HEK293 (cell line): ENCODE results near the gene TNNC1.

Experiments used
- CTCF ChIA-PET: fragments of 350-600 bp; formaldehyde crosslinking; extraction: SDS; loops from one replicate; lab custom pipeline; 2021; ENCODE audit warnings: antibody characterized with exemption; lab: Yijun Ruan, JAX
- POLR2A ChIA-PET: fragments of 300-600 bp; formaldehyde crosslinking; extraction: SDS; loops from one replicate; lab custom pipeline; 2020; ENCODE audit warnings: antibody characterized with exemption, inconsistent platforms; lab: Yijun Ruan, JAX
- H3K27ac ChIP-seq: fragments of 200-500 bp; sonication (Bioruptor generic); 2 replicates; pipeline ENCODE4 v1.5.1; 2014; ENCODE audit warnings: low read depth, low read length, control low read depth, inconsistent platforms; ENCODE audit errors: extremely low read depth
- H3K36me3 ChIP-seq, 2 experiments: fragments of 200-500 bp in 1 of 2; sonication (Bioruptor generic) in 1 of 2; 1 replicate in 1 of 2; 2 replicates in 1 of 2; pipeline ENCODE4 v1.5.1; 2014 to 2017; ENCODE audit warnings: inconsistent platforms in 2 of 2, low read length in 2 of 2; ENCODE audit not compliant: control insufficient read depth in 2 of 2, insufficient read depth in 1 of 2
- H3K4me1 ChIP-seq: fragments of 200-500 bp; sonication (Bioruptor generic); 2 replicates; pipeline ENCODE4 v1.5.1; 2014; ENCODE audit warnings: mild to moderate bottlenecking, low read length, inconsistent platforms; ENCODE audit not compliant: control insufficient read depth, insufficient read depth
- H3K4me3 ChIP-seq: 2 replicates; pipeline ENCODE4 v1.5.1; 2011; ENCODE audit warnings: low read depth, mild to moderate bottlenecking, control low read depth, low read length, moderate library complexity
- H3K9me3 ChIP-seq: fragments of 200-500 bp; sonication (Bioruptor generic); 2 replicates; pipeline ENCODE4 v1.5.1; 2014; ENCODE audit warnings: low read depth, low read length, inconsistent platforms; ENCODE audit not compliant: control insufficient read depth, insufficient read depth
- MYNN ChIP-seq: fragments of 450-650 bp; formaldehyde crosslinking; IDR thresholded peaks from 2 replicates; pipeline ENCODE4 v1.5.1; 2016; ENCODE audit warnings: missing biosample characterization, missing genetic modification characterization, borderline replicate concordance
- REST ChIP-seq: fragments of 450-650 bp; formaldehyde crosslinking; IDR thresholded peaks from 2 replicates; pipeline ENCODE4 v1.5.1; 2016; ENCODE audit warnings: missing biosample characterization, missing genetic modification characterization
- SP7 ChIP-seq: fragments of 450-650 bp; formaldehyde crosslinking; IDR thresholded peaks from 2 replicates; pipeline ENCODE4 v1.5.1; 2016; ENCODE audit warnings: missing biosample characterization, missing genetic modification characterization
- TRIM28 ChIP-seq: IDR thresholded peaks from 2 replicates; pipeline ENCODE4 v1.6.1; 2011; ENCODE audit warnings: low read length, control low read depth, borderline replicate concordance
- TSHZ1 ChIP-seq: fragments of 450-650 bp; formaldehyde crosslinking; IDR thresholded peaks from 2 replicates; pipeline ENCODE4 v1.5.1; 2016; ENCODE audit warnings: missing biosample characterization, missing genetic modification characterization, borderline replicate concordance
- ZBTB10 ChIP-seq: fragments of 450-650 bp; formaldehyde crosslinking; IDR thresholded peaks from 2 replicates; pipeline ENCODE4 v1.5.1; 2016; ENCODE audit warnings: missing biosample characterization, missing genetic modification characterization
- ZBTB21 ChIP-seq: fragments of 450-650 bp; formaldehyde crosslinking; IDR thresholded peaks from 2 replicates; pipeline ENCODE4 v1.5.1; 2017; ENCODE audit warnings: missing biosample characterization, missing genetic modification characterization
- ZFP41 ChIP-seq: fragments of 450-650 bp; formaldehyde crosslinking; IDR thresholded peaks from 2 replicates; pipeline ENCODE4 v1.5.1; 2016; ENCODE audit warnings: missing biosample characterization, missing genetic modification characterization, borderline replicate concordance
- ZNF114 ChIP-seq: fragments of 450-650 bp; formaldehyde crosslinking; IDR thresholded peaks from 2 replicates; pipeline ENCODE4 v1.5.0; 2017; ENCODE audit warnings: missing biosample characterization, missing genetic modification characterization
- ZNF121 ChIP-seq: fragments of 450-650 bp; formaldehyde crosslinking; IDR thresholded peaks from 2 replicates; pipeline ENCODE4 v1.5.1; 2016; ENCODE audit warnings: missing biosample characterization, missing genetic modification characterization
- ZNF133 ChIP-seq: fragments of 450-650 bp; formaldehyde crosslinking; IDR thresholded peaks from 2 replicates; pipeline ENCODE4 v1.5.1; 2016; ENCODE audit warnings: missing biosample characterization, missing genetic modification characterization
- ZNF16 ChIP-seq: fragments of 450-650 bp; formaldehyde crosslinking; IDR thresholded peaks from 2 replicates; pipeline ENCODE4 v1.5.1; 2016; ENCODE audit warnings: low read depth, missing biosample characterization, missing genetic modification characterization
- ZNF175 ChIP-seq: fragments of 450-650 bp; formaldehyde crosslinking; IDR thresholded peaks from 2 replicates; pipeline ENCODE4 v1.5.1; 2016; ENCODE audit warnings: missing biosample characterization, missing genetic modification characterization
- ZNF214 ChIP-seq: fragments of 450-650 bp; formaldehyde crosslinking; IDR thresholded peaks from 2 replicates; pipeline ENCODE4 v1.5.1; 2017; ENCODE audit warnings: missing biosample characterization, mild to moderate bottlenecking, missing genetic modification characterization, borderline replicate concordance
- ZNF274 ChIP-seq, 2 experiments: fragments of 200-500 bp in 1 of 2; fragments of 450-650 bp in 1 of 2; sonication (Bioruptor generic) in 1 of 2; formaldehyde crosslinking in 1 of 2; IDR thresholded peaks; 2 replicates each; pipeline versions ENCODE4 v1.5.1 to v1.6.1; 2014 to 2016; ENCODE audit warnings: borderline replicate concordance in 1 of 2, inconsistent platforms in 1 of 2, low read length in 1 of 2, missing biosample characterization in 1 of 2, missing genetic modification characterization in 1 of 2
- ZNF433 ChIP-seq: fragments of 450-650 bp; formaldehyde crosslinking; IDR thresholded peaks from 2 replicates; pipeline ENCODE4 v1.5.1; 2016; ENCODE audit warnings: missing biosample characterization, missing genetic modification characterization, low read depth
- ZNF48 ChIP-seq: fragments of 450-650 bp; formaldehyde crosslinking; IDR thresholded peaks from 2 replicates; pipeline ENCODE4 v1.5.1; 2016; ENCODE audit warnings: missing biosample characterization, missing genetic modification characterization
- ZNF529 ChIP-seq: fragments of 450-650 bp; formaldehyde crosslinking; IDR thresholded peaks from 2 replicates; pipeline ENCODE4 v1.5.1; 2017; ENCODE audit warnings: missing genetic modification characterization, missing biosample characterization; ENCODE audit not compliant: insufficient replicate concordance
- ZNF558 ChIP-seq: fragments of 450-650 bp; formaldehyde crosslinking; IDR thresholded peaks from 2 replicates; pipeline ENCODE4 v1.5.1; 2016; ENCODE audit warnings: missing biosample characterization, missing genetic modification characterization
- ZNF580 ChIP-seq: fragments of 450-650 bp; formaldehyde crosslinking; IDR thresholded peaks from 2 replicates; pipeline ENCODE4 v1.5.1; 2016; ENCODE audit warnings: missing biosample characterization, missing genetic modification characterization
- ZNF621 ChIP-seq: fragments of 450-650 bp; formaldehyde crosslinking; IDR thresholded peaks from 2 replicates; pipeline ENCODE4 v1.5.1; 2017; ENCODE audit warnings: missing biosample characterization, missing genetic modification characterization
- ZXDB ChIP-seq: fragments of 450-650 bp; formaldehyde crosslinking; IDR thresholded peaks from 2 replicates; pipeline ENCODE4 v1.5.1; 2016; ENCODE audit warnings: missing biosample characterization, missing genetic modification characterization

Gene TNNC1

GRCh38 chr3:52479877-52480575 is 26.2 kb upstream of the TNNC1 start:
- CTCF ChIA-PET = interaction anchor here (0.9 kb wide), 1 partner anchor 32 kb away, joined by 4 read pairs; no protein-coding TSS in a partner anchor
- peaks cover 7 to 95% of the 10 kb centered on the region in 2 experiments; a peak in 2 of 3 replicates for H3K36me3 ChIP-seq
- no peak for TF ChIP-seq ZNF214 (tag by site-specific recombination)
- no peak for TF ChIP-seq ZNF529
- TF ChIP-seq ZBTB10 = no peak
- no peak for TF ChIP-seq TRIM28
- no peak for TF ChIP-seq MYNN (tag by site-specific recombination)
- no peak for TF ChIP-seq ZNF621
- no peak for TF ChIP-seq ZBTB21
- TF ChIP-seq ZNF48 = no peak
- TF ChIP-seq ZNF16 (tag by site-specific recombination) = no peak
- TF ChIP-seq, all 188 proteins: peak for 0

GRCh38 chr3:52479037-52479876 is 25.4 kb upstream of the TNNC1 start:
- Histone ChIP-seq H3K4me1 (no peaks in the 10 kb centered on the region), H3K4me3 (no peak overlapping the region), H3K9me3 (no peaks in the 10 kb centered on the region), H3K36me3 (peaks cover 7 to 95% of the 10 kb centered on the region in 2 experiments; a peak in 2 of 3 replicates), H3K27ac (no peak overlapping the region)
- POLR2A ChIA-PET = interaction anchor here (1.0 kb wide), 1 partner anchor 10 kb away, joined by 3 read pairs; no protein-coding TSS in a partner anchor
- CTCF ChIA-PET = no interaction called here
- TF ChIP-seq ZFP41 (tag by site-specific recombination) = no peak
- TF ChIP-seq ZNF274 (IDR thresholded peaks at IDR 0.05; ENCODE audit: low read length) = no peak
- TF ChIP-seq ZNF274 (tag by site-specific recombination; IDR thresholded peaks at IDR 0.05; ENCODE audit: borderline replicate concordance) = no peak
- TF ChIP-seq ZNF114 (tag by site-specific recombination) = no peak
- TF ChIP-seq TSHZ1 (tag by site-specific recombination) = no peak
- no peak for TF ChIP-seq ZNF580 (tag by site-specific recombination)
- no peak for TF ChIP-seq ZNF558 (tag by site-specific recombination)
- no peak for TF ChIP-seq ZXDB
- no peak for TF ChIP-seq ZNF433 (tag by site-specific recombination)
- TF ChIP-seq SP7 = no peak
- no peak for TF ChIP-seq ZNF175 (tag by site-specific recombination)
- no peak for TF ChIP-seq ZNF133 (tag by site-specific recombination)
- TF ChIP-seq ZNF121 = no peak
- no peak for TF ChIP-seq REST

More at GRCh38 chr3:52479877-52480575, 26.2 kb upstream of the TNNC1 start:
- POLR2A ChIA-PET = interaction anchor here (1.0 kb wide), 1 partner anchor 9 kb away, joined by 3 read pairs; no protein-coding TSS in a partner anchor
- Histone ChIP-seq H3K4me3 (no peak overlapping the region), H3K4me1 (no peaks in the 10 kb centered on the region), H3K9me3 (no peaks in the 10 kb centered on the region), H3K27ac (no peak overlapping the region)
